ENCODE measurements around the gene AAR2.

GRCh38 chr20:36235892-36236785 lies at the start of gene AAR2:
- TF ChIP-seq CTCF (IDR thresholded peaks at IDR 0.05) (peak in 1 of 6 experiments; percentile 17), POLR2A (IDR thresholded peaks at IDR 0.05) (no peak)
